ENCODE data around the gene ZNF500. TPM values are rescaled to one million over a fixed set of nuclear protein-coding genes. Genes with fewer than 3 reads are reported as not detected.

Gene ZNF500
- total RNA-seq, 2 donors from 2014 or later, result 29.2 to 33.8 TPM

DNA sequence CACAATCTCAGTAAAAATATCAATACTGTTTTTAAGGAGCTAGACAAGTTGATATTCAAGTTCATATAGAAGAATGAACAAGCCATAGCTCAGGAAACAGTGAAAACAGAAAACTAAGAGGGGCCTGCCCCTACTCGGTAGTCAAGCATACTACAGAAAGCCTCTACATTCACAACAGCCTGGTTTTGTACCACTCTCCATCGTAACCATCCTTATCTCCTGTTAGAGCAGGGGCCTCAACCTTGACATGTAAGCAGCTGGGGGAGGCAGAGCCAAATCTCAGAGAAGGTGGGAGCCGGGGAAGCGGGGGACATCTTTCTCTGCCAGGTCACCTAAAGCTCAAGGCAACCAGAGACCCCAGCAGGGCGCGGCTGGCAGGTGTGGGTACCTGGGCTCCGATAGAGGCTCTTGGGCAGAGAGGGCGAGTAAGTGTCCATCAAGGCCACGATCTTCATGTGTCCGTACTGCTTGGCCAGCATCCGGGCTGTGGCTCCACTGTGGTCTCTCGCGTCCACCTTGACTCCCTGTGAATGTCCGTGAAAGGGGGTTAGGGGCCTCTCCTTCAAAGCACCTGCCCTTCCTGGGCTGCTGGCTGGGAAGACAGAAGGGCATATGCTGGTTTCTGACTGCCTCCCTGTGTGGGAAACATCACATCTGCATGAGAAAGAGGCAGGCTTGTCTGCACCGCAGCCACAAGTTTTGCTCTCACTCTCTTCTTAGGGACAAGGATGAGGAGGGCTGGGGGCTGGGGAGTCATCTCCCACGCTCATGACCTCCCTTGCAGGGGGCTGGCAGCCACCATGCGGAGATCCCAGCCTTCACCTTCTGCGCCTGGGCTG, 53.1 kb downstream of the ZNF500 start:
- Histone ChIP-seq H3K36me3 (peaks cover 0 to 9% of the 10 kb centered on the region in 2 donors), H3K4me3 (no peak overlapping the region), H3K9me3 (no peaks in the 10 kb centered on the region), H3K4me1 (replicated peaks) (no peaks in the 10 kb centered on the region), H3K27me3 (replicated peaks; ENCODE audit: insufficient read depth) (no peaks in the 10 kb centered on the region), H3K27ac (no peak overlapping the region)
- intact Hi-C loops (cut with DNase I), result no loop called here
- WGBS, result 78% methylated on average over 18 of the region's 18 CpGs
- DNase-seq (ENCODE audit: low spot score), result no peak
- TF ChIP-seq POLR2A (IDR thresholded peaks at IDR 0.05) (no peak), POLR2AphosphoS5 (IDR thresholded peaks at IDR 0.05) (no peak)
- TF ChIP-seq, protein P1, sequence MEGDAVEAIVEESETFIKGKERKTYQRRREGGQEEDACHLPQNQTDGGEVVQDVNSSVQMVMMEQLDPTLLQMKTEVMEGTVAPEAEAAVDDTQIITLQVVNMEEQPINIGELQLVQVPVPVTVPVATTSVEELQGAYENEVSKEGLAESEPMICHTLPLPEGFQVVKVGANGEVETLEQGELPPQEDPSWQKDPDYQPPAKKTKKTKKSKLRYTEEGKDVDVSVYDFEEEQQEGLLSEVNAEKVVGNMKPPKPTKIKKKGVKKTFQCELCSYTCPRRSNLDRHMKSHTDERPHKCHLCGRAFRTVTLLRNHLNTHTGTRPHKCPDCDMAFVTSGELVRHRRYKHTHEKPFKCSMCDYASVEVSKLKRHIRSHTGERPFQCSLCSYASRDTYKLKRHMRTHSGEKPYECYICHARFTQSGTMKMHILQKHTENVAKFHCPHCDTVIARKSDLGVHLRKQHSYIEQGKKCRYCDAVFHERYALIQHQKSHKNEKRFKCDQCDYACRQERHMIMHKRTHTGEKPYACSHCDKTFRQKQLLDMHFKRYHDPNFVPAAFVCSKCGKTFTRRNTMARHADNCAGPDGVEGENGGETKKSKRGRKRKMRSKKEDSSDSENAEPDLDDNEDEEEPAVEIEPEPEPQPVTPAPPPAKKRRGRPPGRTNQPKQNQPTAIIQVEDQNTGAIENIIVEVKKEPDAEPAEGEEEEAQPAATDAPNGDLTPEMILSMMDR (IDR thresholded peaks at IDR 0.05), result no peak

DNA sequence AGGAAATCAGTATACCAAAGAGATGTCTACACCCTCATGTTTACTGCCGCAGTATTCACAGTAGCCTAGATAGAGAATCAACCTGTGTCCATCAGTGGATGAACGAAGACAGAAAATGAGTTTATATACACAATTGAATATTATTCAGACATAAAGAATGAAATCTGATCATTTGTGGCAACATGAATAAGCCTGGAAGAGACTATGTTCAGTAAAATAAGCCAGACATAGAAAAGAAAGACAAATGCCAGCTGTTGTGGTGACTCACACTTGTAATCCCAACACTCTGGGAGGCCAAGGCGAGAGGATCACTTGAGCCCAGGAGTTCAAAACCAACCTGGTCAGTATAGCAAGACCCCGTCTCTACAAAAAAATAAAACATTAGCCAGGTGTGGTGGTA, 57.5 kb downstream of the ZNF500 start:
- H3K27ac ChIP-seq, result no peak overlapping the region
- no peaks in the 10 kb centered on the region for H3K9me3 ChIP-seq
- intact Hi-C loops (cut with DNase I), result no loop called here
- no peaks in the 10 kb centered on the region for H3K4me1 ChIP-seq (replicated peaks)
- H3K36me3 ChIP-seq, result peaks cover 0 to 9% of the 10 kb centered on the region in 2 donors
- H3K27me3 ChIP-seq (replicated peaks; ENCODE audit: insufficient read depth), result no peaks in the 10 kb centered on the region
- TF ChIP-seq, protein P1 (IDR thresholded peaks at IDR 0.05), result no peak
- TF ChIP-seq POLR2AphosphoS5 (IDR thresholded peaks at IDR 0.05), result no peak
- TF ChIP-seq POLR2A (IDR thresholded peaks at IDR 0.05), result no peak
- WGBS, result 94% methylated on average over 4 of the region's 4 CpGs
- no peak overlapping the region for H3K4me3 ChIP-seq
- DNase-seq (ENCODE audit: low spot score), result no peak

DNA sequence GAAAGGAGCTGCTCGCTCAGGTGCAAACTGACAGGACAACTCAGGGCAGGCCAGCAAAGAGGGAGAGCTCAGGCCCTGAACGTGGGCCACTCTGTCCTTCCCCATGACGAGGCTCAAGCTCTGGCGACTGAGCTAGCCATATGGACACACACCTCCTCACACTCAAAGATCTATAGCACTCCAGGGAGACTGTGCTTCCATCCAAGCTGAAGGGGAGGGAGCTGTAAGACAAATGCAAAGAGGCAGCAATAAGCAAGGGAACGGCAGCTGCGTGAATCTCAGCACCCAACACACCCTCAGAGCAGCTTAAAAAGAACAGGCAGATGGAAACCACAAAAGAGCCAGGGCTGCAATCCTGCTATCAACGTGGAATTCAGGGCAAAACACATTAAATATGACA, 60.1 kb downstream of the ZNF500 start:
- TF ChIP-seq POLR2A (IDR thresholded peaks at IDR 0.05), result no peak
- no peak for TF ChIP-seq POLR2AphosphoS5 (IDR thresholded peaks at IDR 0.05)
- TF ChIP-seq, protein P1 (IDR thresholded peaks at IDR 0.05), result no peak
- DNase-seq (ENCODE audit: low spot score), result no peak
- WGBS, result 79% methylated on average over 7 of the region's 7 CpGs
- Histone ChIP-seq H3K4me3 (no peak overlapping the region), H3K27ac (no peak overlapping the region), H3K27me3 (replicated peaks; ENCODE audit: insufficient read depth) (no peaks in the 10 kb centered on the region), H3K9me3 (no peaks in the 10 kb centered on the region), H3K36me3 (no peaks in the 10 kb centered on the region), H3K4me1 (replicated peaks) (no peaks in the 10 kb centered on the region)
- intact Hi-C loops (cut with DNase I), result no loop called here

DNA sequence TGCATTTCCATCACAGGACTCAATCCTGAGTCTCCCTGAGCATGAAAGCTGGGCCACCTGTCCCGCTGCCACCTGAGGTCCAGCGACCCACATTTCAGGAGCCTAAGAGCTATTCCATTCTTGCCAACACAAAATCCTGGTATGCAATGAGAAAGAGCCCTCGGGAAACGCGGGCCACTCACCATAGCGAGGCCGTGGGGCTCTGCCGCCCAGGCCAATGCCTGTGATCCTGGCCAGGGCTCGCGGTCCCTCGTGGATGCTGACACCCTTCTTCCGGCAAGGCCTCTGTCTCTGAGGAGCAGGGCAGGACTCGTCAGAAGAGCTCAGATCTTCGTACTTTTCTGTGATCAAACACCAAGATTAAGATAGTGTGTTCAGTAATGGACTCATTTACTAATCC, 62.0 kb downstream of the ZNF500 start:
- no peak for DNase-seq (ENCODE audit: low spot score)
- no peak overlapping the region for H3K27ac ChIP-seq
- H3K4me1 ChIP-seq (replicated peaks), result no peaks in the 10 kb centered on the region
- H3K4me3 ChIP-seq, result no peak overlapping the region
- WGBS, result 92% methylated on average over 14 of the region's 14 CpGs
- no peaks in the 10 kb centered on the region for H3K27me3 ChIP-seq (replicated peaks; ENCODE audit: insufficient read depth)
- H3K36me3 ChIP-seq, result peaks cover 0 to 10% of the 10 kb centered on the region in 2 donors
- TF ChIP-seq, protein P1 (IDR thresholded peaks at IDR 0.05), result no peak
- TF ChIP-seq POLR2AphosphoS5 (IDR thresholded peaks at IDR 0.05) (no peak), POLR2A (IDR thresholded peaks at IDR 0.05) (no peak)
- no peaks in the 10 kb centered on the region for H3K9me3 ChIP-seq
- intact Hi-C loops (cut with DNase I), result no loop called here

DNA sequence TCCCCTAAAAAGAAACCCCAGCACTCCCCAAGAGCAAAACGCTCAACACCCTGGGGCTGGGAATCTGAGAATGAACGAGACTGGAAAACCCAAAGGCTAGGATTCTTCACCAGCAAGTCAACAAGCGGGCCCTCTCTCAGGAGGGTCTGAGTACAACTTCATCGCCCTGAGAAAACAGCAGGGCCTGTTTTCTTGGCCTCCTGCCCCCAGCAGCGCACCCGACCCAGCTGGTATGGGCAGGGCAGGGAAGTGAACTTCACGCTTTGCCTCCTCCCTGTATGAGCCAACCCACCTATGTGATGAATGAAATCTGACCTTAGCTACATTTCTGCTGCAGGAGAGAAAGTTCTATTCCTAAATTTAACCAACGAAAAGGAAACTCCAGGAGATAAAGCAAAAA, 62.5 kb downstream of the ZNF500 start:
- intact Hi-C loops (cut with DNase I), result no loop called here
- no peak for DNase-seq (ENCODE audit: low spot score)
- Histone ChIP-seq H3K27me3 (replicated peaks; ENCODE audit: insufficient read depth) (no peaks in the 10 kb centered on the region), H3K4me1 (replicated peaks) (no peaks in the 10 kb centered on the region), H3K9me3 (no peaks in the 10 kb centered on the region), H3K27ac (no peak overlapping the region), H3K36me3 (peaks cover 3 to 10% of the 10 kb centered on the region in 2 donors), H3K4me3 (no peak overlapping the region)
- no peak for TF ChIP-seq POLR2A (IDR thresholded peaks at IDR 0.05)
- no peak for TF ChIP-seq POLR2AphosphoS5 (IDR thresholded peaks at IDR 0.05)
- TF ChIP-seq, protein P1 (IDR thresholded peaks at IDR 0.05), result no peak
- WGBS, result 74% methylated on average over 8 of the region's 8 CpGs

Data from prostate gland (tissue), 2 donors.